ENCODE data around the gene FAF2.
A peak's percentile ranks its signal among the peaks of the same experiment; 100 is the strongest.

The FAF2 gene

DNA sequence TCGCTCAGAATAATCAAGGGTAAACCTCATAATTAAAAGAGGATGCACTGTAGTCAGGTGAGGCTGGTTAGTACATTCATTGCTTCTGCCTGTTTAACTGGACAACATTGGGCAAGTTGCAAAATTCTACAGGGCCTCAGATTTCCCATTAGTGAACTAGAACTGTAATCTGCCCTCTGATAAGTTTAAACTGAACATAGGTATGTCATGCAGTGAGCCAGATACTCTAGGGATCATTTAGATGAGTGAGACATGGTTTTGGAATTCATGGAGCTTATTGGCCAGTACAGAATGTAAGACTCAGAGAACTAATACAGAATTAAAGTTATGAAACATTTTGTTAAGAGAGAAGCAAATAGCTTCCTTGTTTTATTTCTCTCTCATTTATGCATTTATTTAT is 53.1 kb downstream of the FAF2 start:
- DNase-seq, result no peak

DNA sequence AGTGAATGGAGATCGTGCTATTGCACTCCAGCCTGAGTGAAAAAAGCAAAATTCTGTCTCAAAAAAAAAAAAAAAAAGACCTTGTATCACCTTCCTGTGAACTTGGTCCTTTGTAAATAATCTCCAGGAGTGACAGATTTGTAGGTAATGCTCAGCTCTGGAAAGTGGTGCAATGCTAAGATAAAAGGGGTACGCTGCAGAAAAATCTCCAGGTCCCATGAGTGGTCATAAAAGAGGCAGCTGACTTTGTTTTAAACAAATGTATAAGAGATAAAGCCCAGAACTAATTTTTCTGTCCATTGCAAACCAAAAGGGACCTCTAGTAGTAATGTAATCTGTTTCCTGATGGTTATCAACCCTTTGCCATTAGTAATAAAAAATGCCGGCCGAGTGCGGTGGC is 55.3 kb downstream of the FAF2 start:
- DNase-seq, result no peak

DNA sequence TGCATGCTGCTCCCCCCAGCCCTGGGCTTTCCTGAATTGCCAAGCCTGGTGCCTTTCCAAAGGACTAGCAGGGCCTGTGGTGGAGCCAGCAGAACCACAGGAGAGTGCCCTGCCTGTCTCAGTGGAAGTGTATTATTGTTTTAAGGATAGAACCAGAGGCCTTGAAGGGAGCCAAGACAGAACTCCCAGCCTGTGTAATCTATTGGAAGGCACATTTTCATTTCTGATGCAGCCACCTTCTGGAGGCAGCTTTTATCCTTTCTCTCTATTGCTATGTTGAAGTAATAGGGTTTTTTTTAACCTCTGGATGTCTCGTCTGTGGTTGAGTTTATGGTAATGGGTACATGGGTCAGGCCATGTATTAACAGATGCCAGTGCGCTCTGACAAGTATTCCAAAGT is 59.7 kb downstream of the FAF2 start:
- peak in 2 of 51 donors; percentile 5 to 14 for DNase-seq

DNA sequence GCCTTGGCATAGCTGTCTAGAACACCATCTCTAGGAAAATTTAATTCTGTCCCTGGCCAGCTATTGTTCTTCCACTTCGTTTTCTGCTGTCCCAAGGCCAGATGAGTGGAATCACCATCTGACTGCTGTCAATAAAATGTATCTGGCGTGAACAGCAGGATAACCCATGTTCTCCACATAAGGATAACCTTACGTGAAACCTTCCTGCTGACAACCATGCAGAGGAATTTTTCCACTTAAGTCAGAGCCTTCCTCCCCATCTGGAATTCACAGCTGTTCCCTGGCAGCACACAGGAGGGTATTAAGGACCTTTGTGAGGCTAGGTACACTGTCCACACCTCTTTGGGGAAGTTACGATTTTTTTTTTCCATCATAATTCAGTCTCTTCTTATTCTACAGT is 60.4 kb downstream of the FAF2 start:
- no peak for DNase-seq

DNA sequence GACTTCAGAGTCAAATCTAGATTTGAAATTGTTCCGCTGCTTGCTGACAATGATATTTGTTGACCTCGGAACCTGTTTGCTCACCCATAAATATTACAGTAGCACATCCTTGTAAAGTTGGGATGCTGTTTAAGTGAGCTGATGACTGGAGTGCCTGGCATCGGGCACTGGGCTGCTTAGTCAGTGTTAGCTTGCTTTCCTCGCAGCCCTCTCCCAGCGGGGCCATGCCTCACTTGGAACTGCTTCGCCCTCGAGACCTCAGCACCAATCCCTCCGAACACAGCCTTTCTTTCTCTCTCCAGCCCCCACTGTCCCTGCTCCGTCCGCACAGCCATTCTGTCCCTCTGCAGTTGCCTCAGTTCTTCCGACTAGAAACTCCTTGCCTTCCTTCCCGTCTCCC is 65.6 kb downstream of the FAF2 start:
- DNase-seq, result no peak

DNA sequence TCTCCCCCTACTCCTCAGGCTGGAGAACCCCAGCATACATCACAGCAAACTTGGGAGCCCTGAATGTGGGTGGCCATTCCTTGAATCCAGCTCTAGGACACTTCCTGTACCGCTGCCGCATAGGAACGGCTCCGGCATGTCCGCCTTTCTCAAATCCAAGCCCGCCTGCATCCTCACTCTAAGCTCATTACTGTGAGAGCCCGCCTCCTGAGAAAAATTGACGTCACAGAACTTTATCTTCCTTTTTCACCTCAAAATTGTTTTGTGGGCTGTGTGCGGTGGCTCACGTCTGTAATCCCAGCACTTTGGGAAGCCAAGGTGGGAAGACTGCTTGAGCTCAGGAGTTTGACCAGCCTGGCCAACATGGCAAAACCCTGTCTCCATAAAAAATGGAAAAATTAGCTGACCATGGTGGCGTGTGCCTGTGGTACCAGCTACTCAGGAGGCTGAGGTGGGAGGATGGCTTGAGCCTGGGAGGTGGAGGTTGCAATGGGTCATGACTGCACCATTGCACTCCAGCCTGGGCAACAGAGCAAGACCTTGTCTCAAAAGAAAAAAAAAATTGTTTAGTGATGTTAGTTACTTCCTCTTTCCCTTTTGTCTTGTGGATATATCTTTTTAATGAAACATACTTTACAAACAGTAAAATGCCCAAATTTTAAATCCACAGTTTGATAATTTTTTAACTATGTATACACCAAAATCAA is 66.2 kb downstream of the FAF2 start:
- DNase-seq, result no peak

DNA sequence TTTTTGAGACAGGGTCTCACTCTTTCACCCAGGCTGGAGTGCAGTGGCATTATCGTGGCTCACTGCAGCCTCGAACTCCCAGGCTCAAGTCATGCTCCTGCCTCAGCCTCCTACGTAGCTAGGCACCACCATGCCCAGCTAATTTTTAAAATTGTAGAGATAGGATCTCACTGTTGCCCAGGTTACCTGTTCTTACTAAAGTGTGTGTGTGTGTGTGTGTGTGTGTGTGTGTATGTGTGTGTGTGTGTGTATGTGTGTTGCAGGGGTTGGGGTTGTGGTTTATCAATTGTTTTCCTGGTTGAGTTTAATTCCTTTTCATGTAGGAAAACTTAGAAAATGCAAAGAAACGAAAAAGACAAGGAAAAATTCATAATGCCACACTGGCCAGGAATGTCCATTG is 67.2 kb downstream of the FAF2 start:
- DNase-seq, result no peak

DNA sequence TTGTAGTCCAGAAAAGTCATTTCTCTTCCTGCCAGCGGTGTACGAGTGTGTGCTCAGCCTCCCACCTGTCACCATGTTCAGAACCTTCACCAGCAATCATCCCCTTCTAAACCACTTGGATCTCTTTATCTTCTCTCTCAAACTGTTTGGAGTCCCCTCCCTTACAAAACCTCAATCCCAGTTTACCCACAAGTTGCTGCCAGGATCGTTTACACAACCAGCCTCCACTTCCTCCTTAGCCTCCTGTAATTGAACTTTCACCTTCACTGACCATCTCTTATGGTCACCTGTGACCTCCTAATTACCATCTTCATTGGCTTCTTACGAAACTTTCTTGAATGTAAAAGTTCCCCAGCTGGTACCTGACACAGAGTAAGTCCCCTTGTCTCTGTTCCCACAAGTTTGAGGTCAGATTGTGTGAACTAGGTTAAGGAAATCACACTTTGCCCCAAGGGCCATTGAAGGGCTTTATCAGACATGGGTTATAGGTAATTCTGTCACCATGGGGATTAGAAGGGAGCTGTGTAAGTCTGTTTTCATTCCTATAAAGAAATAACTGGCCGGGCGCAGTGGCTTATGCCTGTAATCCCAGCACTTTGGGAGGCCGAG is 69.0 kb downstream of the FAF2 start:
- no peak for DNase-seq

DNA sequence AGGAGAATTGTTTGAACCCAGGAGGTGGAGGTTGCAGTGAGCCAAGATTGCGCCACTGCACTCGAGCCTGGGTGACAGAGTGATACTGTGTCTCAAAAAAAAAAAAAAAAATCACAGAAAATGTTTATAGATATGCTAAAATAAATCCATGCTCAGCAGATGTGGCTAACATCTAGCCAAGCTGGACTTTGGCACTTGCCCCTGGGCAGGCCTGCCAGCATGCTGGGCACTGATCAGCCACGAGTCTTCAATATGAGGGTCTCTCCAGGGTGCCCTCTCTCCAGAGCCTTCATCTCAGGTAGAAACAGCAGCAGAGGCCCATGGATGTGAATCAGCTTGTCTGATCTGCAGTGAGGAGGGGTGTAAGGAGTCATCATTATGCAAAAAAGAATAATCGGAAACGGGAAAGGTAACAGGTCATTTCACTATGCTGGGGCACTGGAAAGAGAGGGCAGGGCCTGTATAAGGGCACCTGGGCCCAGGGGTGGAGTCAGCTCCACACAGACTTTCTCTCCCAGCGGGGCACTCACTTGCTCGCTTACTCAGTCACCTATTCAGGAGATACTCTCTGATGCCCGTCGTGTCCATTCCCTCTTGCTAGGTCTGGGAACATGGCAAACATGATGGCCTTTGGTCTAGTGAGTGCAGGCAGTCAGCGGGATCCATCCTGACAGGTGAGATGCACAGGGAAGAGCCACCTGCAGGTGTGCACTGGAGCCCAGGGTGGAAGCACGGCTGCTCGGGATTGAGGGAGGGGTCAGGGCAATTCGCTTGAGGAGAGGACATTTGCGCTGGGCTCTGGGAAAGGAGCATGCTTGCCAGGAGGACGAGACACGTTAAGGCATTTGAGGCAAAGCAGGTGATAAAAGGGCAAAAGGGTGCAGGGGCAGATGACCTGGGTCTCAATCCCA is 71.9 kb downstream of the FAF2 start:
- no peak for DNase-seq

DNA sequence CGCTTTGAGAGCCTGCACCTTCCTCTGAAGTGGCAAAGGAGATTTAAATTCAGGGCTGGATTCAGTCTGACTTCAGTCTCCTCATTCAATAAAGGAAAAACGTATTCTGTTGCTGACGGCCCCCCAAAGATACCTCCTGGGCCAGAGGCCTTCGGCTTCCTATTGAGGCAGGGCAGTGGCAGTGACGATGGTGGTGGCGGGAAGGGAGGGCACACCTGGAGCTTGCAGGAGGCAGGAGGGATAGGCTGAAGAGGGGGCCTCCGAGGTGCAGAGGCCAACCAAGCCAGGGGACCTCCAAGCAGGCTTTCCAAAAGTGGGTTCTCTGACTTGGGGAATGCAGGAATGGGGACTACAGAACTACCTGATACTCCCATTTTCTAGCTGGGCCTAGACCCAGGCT is 73.1 kb downstream of the FAF2 start:
- DNase-seq, result no peak

DNA sequence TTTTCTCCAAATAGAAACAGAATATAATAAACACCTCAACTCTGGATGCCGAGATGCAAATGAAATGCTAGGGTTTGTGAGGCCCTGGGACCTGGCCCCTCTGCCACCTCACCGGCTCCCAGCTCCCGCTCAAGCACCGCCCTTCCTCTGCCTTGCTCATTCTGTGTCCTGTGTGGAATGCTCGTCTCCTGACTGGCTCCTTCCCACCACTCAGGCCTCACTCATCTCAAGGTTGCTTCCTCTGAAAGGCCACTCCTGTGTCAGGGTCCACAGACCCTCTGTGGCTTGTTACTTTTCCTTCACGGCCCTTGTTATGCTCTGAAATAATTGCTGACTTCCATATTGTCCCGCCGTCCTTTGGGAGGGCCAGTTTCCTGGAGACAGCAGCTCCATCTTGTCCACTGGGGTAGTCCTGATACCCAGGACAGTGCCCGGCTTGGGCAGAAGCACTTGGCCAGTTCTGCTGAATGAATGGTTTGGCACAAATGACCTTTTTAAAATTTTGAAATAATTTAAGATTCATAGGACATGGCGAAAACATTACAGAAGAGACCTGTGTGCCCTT is 73.6 kb downstream of the FAF2 start:
- no peak for DNase-seq

DNA sequence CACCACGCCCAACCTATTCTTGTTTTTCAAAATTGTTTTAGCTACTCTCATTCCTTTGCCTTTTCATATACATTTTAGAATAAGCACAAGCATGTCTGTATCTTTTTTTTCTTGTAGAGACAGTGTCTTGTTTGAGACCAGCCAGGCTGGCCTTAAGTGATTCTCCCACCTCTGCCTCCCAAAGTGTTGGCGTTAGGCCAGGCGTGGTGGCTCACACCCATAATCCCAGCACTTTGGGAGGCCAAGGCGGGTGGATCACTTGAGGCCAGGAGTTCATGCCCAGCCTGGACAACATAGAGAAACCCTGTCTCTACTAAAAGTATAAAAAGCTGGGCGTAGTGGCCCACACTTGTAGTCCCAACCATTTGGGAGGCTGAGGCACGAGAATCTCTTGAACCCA is 76.0 kb downstream of the FAF2 start:
- DNase-seq, result no peak

DNA sequence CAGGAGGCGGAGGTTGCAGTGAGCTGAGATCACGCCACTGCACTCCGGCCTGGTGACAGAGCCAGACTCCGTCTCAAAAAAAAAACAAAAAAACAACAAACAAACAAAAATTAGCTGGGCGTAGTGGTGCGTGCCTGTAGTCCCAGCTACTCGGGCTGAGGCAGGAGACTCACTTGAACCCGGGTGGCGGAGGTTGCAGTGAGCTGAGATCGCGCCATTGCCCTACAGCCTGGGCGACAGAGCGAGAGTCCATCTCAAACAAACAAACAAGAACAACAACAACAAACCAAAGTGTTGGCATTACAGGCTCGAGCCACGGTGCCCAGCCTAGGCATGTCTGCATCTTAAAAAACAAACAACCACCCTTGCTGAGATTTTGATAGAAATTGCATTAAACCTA is 76.8 kb downstream of the FAF2 start:
- no peak for DNase-seq

DNA sequence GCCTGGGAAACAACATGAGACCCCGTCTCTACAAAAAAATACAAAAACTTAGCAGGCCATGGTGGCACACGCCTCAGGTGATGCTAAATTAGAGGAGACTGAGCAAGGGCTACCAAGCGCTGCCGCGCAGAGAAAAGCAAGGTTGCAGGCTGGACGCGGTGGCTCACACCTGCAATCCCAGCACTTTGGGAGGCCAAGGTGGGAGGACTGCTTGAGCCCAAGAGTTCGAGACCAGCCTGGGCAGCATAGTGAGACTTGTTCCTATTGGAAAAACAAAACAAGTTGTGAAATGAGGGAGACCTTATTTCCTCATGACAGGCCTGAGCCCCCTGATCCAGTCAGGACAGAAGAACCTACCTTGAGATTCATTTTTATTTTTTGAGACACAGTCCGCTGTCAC is 77.5 kb downstream of the FAF2 start:
- no peak for DNase-seq

DNA sequence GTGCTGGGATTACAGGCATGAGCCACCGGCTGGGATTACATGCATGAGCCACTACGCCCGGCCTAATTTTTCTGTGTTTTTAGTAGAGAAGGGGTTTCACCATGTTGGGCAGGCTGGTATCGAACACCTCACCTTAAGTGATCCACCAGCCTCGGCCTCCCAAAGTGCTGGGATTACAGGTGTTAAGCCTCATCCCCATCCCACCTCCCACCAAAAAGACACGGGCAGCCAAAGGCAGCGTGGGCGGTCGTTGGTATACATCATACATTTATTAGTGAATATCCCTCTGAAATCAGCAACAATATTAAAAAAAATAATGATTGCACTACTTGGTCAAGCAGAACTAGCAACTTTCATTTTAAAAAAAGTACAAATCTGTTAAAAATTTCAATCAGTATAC is 78.3 kb downstream of the FAF2 start:
- no peak for DNase-seq

DNA sequence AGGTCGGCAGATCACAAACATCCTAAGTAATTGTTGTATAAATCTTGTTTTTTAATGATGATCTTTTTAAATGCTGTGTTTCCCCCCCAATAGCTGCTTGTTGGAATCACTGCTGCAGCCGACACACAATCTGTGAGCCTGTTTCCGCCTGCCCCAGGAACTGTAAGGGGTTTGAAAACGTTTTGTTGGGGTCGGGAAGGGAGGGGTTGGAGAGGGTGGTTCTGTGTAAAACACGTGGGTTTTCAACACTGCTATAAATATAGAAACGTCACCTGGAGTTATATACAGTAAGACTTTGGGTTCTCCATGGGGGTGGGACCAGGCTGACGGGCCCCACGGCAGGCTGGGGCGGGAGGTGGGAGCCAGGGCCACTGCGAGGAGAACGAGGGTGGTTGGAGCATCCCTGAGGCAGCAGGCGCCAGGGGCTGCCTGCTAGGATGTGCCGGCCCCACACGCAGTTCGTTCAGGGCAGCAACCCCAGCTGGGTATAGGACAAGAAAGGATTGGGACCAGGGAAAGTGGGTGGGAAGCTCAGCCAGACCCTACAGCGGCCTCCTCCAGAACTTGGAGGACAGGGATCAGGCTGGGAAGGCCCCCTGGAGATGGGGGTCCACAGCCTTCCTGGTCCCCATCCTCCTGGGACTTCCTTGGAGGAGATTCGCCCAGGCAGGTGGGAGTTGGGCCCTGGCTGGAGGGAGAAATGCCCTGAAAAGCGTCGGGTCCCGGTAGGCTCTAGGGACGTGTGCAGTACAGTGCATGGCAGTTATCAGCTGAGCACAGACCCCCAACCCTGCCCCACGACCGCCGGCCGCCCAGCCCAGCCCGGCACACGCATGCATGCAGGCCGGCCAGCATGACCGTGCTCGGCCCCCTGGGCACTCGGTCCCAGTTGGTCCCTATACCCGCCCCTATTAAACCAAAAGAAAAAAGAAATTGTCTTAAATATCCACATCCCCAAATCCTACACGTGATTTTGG is 79.3 kb downstream of the FAF2 start:
- no peak for DNase-seq

DNA sequence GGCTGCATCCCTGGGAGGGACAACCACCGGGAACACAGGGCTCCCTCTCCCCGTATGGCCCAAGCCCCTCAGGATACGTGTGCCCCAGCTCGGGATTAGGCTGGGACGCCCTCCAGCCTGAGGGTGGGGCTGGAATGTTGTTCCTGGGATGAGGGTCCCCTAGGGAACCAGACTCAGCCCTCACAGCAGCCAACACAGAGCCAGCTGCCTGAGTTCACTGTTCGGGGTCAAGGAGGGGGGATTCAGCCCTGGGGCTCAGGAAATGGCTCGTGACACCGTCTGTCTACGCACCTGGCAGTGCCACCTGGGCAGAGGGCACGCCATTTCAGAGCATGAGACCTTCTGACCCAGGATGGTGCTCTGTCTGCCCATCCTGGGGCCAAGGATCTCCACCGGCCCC is 80.1 kb downstream of the FAF2 start:
- no peak for DNase-seq

DNA sequence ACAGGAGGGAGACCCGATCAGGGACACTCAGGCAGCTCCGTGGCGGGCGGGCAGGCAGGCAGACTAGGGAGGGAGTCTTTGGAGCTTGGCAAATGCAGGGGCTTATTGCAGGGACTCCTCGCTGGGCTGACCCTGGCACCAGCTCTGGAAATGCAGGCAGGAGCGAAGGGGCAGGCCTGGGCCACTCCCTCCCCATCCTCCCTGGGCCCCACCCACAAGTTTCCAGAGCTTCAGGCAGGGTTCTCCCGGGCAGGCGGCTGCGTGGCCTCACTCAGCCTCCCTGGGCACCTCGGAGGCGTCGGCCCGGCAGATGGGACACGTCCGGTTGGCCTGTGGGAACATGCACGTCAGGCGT is 80.6 kb downstream of the FAF2 start:
- no peak for DNase-seq

DNA sequence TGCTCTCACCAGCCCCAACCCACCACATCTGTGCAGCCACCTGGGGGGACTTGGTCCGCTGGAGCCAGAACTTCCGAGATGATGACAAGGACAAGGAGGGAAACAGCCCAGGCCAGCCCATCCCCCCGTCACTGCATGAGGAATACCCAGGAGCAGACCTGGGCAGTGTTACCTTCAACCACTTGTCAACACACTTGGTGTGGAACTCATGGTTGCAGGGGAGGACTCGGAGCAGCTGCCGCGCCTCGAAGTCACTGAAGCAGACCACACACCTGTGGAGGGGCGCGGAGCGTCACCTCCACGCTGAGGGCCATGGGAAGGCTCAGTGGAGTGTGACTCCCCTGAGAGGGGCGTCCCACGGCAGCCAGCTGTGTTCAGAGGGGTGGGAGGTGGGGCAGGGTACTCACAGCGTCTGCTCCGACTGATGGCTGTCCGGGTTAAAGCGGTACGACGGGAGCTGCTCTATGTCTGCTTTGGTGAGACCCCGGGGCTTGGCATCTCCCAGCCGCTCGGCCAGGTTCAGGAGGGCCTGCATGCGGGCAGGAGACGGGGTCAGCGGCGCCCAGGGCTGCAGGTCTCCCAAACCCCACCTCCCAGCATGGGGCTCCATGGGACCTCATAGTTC is 81.0 kb downstream of the FAF2 start:
- DNase-seq, result no peak

DNA sequence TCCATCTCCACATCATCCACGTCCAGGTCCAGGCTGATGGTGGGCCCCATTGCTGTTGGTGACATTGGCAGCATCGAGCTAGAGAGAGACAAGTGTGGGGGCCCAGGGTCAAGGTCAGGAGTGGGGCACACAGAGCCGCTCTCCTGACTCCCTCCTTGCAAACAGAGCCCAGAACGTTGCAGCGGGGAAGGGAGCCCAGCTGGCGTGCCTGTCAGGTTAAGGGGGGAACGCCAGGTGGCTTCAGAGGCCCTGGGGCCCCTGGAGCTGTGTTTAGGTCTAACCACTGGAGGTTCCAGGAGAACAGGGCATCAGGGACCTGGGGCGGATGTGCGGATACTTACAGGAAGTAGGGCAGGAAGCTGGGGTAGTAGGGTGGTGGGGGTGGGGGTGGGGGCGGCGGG is 81.6 kb downstream of the FAF2 start:
- no peak for DNase-seq

All from hypothalamus (tissue), 51 donors.